ENCODE data around the gene CKMT1A.
"Not testable (repeated sequence)": the region's sequence is repeated elsewhere in the genome, so short reads cannot be mapped to it uniquely, and the experiment has no call there.

DNA sequence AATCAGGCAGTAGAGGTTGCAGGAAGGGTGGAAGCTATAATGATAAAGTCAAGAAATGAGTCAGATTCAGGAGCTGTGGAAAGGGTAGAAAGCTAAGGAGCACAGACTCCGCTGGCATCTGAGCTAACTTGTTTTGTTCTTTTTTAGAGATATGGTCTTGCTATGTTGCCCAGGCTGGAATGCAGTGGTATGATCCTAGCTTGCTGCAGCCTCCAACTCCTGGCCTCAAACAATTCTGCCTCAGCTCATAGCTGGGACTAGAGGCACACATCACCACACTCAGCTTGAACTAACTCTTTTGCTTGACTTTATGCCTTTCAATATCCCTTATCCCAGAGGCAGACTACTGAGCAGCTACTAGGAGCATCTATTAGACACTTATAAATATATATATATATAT lies 32.6 kb downstream of the CKMT1A start:
- TF ChIP-seq, protein P1, sequence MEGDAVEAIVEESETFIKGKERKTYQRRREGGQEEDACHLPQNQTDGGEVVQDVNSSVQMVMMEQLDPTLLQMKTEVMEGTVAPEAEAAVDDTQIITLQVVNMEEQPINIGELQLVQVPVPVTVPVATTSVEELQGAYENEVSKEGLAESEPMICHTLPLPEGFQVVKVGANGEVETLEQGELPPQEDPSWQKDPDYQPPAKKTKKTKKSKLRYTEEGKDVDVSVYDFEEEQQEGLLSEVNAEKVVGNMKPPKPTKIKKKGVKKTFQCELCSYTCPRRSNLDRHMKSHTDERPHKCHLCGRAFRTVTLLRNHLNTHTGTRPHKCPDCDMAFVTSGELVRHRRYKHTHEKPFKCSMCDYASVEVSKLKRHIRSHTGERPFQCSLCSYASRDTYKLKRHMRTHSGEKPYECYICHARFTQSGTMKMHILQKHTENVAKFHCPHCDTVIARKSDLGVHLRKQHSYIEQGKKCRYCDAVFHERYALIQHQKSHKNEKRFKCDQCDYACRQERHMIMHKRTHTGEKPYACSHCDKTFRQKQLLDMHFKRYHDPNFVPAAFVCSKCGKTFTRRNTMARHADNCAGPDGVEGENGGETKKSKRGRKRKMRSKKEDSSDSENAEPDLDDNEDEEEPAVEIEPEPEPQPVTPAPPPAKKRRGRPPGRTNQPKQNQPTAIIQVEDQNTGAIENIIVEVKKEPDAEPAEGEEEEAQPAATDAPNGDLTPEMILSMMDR (conservative IDR thresholded peaks at IDR 0.05) = not testable (repeated sequence)
- not testable (repeated sequence) for TF ChIP-seq ZFX (IDR thresholded peaks at IDR 0.05)

Measured in C4-2B (cell line).